ENCODE results near the gene DSP.

DSP gene

DNA sequence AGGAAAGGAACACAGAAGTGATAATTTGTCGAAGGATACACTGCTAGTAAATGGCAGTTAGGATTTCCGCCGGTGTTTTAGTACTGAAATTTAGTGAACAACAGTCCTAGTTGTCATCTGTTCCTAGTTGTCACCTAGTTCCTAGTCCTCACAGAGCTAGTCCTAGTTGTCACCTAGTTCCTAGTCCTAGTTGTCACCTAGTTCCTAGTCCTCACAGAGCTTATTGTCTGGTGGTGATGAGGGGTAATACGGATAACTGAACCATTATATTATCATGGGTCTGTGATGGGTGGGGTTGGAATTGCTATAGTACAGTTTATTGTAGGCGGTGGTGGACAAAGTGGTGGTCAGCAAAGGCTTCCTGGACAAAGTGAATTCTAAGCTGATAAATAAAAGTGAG is 50.3 kb downstream of the DSP start:
- Histone ChIP-seq H3K27me3 (no peaks in the 10 kb centered on the region), H3K4me3 (peak overlapping the region; percentile 89 to 99 (median 96); a peak in 12 of 20 replicates), H3K4me2 (peak overlapping the region; percentile 80 to 95 (median 91)), H3K36me3 (peaks cover 36 to 46% (median 40%) of the 10 kb centered on the region in 11 experiments), H3K4me1 (peaks cover 21 to 42% (median 26%) of the 10 kb centered on the region in 10 experiments), H3K27ac (no peak overlapping the region), H3K9me3 (replicated peaks in 1 of 11) (no peaks in the 10 kb centered on the region), H3K9ac (0 out of 22 replicates have a peak overlapping the region, but pooled peaks of 2 of the 11 experiments have one; percentile 87 to 90), H4K20me1 (peaks cover 12 to 39% (median 34%) of the 10 kb centered on the region in 11 experiments; a peak in 19 of 22 replicates)
- no peak for TF ChIP-seq Cebpa-rat (IDR thresholded peaks at IDR 0.05)

DNA sequence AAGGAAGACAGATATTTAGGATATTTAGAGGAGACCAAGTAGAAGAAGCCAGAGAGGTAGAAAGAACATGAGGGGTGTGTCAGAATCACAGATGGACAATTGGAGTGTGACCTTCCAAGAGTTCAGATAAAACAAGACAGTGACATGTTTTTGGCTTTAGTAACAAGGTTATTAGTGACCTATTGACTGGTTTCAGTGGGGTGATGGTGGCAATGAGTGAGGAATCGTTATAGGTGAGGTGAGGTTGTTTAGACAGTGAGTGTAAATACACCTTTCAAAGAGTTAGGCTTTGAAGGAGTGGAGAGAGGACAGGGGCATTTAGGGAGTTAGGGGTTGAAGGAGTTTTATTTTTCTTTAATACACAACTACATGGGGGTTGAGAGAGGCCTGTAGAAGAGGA is 51.8 kb downstream of the DSP start:
- H3K9ac ChIP-seq, result no peak overlapping the region
- TF ChIP-seq Cebpa-rat (IDR thresholded peaks at IDR 0.05), result no peak
- no peak overlapping the region for H3K27ac ChIP-seq
- H4K20me1 ChIP-seq, result peaks cover 12 to 39% (median 34%) of the 10 kb centered on the region in 11 experiments; a peak in 19 of 22 replicates
- H3K27me3 ChIP-seq, result no peaks in the 10 kb centered on the region
- H3K36me3 ChIP-seq, result peaks cover 48 to 61% (median 54%) of the 10 kb centered on the region in 11 experiments
- H3K4me1 ChIP-seq, result peaks cover 21 to 40% (median 26%) of the 10 kb centered on the region in 10 experiments
- no peak overlapping the region for H3K4me2 ChIP-seq
- H3K9me3 ChIP-seq (replicated peaks in 1 of 11), result no peaks in the 10 kb centered on the region
- no peak overlapping the region for H3K4me3 ChIP-seq

DNA sequence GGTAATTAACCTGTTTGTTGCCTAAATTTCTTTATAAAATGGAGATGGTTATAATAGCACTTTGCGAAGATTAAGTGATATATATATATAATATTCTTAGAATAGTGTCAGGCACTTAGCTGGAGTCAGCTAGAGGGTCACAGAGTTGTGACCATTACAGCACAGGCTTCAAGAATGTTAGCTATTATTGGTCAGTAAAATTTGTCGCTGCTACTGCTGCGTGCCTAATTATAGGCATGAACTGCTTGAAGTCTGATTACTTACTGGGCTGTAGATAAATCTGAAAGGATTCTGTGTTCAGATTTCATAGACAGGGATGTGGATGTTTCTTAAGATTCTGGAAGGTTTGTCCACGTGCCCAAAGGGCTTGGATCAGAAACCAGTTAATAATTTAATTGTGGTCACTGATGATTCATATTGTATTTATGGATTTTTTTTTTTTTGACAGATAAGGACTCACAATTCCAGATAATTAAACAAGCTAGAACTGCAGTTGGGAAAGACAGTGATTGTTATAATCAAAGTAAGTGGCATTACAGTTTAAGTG is 53.2 kb downstream of the DSP start:
- no peaks in the 10 kb centered on the region for H3K9me3 ChIP-seq (replicated peaks in 1 of 11)
- H3K27me3 ChIP-seq, result no peaks in the 10 kb centered on the region
- no peak overlapping the region for H3K4me3 ChIP-seq
- no peak overlapping the region for H3K27ac ChIP-seq
- H3K36me3 ChIP-seq, result peaks cover 53 to 75% (median 68%) of the 10 kb centered on the region in 11 experiments
- H3K9ac ChIP-seq, result no peak overlapping the region
- TF ChIP-seq Cebpa-rat (IDR thresholded peaks at IDR 0.05), result no peak
- no peak overlapping the region for H3K4me2 ChIP-seq
- peaks cover 16 to 25% (median 20%) of the 10 kb centered on the region in 10 experiments for H3K4me1 ChIP-seq
- peaks cover 12 to 39% (median 34%) of the 10 kb centered on the region in 11 experiments; a peak in 19 of 22 replicates for H4K20me1 ChIP-seq

DNA sequence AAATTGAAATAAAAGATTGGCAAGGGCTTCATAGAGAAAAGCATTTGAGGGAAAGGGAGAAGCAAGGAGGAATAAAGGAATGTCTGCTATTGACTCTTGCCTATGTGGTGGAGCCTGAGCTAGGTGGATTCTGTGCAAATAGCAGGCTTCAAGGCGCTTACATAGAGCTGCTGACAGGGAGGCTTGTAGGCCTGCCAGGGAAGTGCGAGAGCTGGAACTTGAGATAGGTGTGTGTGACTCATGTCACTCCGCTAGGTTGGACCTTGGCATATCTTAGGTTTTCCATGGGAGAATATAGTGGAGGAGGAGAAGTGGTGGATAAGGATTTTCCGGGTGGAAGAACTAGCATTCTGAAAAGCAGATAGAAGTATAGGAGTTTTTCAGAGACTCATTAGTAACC is 62.5 kb downstream of the DSP start:
- no peaks in the 10 kb centered on the region for H3K4me1 ChIP-seq
- TF ChIP-seq Cebpa-rat (IDR thresholded peaks at IDR 0.05), result no peak
- no peak overlapping the region for H3K9ac ChIP-seq

DNA sequence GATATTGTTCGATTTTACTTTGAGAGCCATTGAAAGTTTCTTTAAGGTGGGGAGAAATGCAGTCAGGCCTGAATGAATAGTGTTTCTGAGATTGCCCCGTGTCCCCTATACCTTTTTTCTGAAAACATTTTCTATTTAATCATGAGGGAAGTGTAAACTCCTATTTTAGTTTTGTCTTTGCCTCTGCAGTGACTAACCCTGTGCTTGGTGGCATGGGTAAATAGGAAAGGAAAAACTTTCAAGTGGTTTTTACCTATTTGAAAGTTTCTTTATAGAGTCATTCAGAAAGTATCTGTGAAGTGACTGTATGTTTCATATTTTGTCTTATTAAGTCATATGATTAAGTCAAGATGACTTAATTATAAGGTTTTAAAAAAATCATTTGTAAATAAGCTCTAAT is 63.0 kb downstream of the DSP start:
- Histone ChIP-seq H3K9me3 (replicated peaks in 1 of 11) (no peaks in the 10 kb centered on the region), H3K27me3 (no peaks in the 10 kb centered on the region), H3K4me1 (no peaks in the 10 kb centered on the region), H3K4me3 (no peak overlapping the region), H3K36me3 (peaks cover 81 to 100% (median 96%) of the 10 kb centered on the region in 11 experiments), H3K9ac (no peak overlapping the region), H4K20me1 (peaks cover 0 to 24% (median 9%) of the 10 kb centered on the region in 11 experiments; a peak in 9 of 22 replicates), H3K4me2 (no peak overlapping the region), H3K27ac (no peak overlapping the region)
- TF ChIP-seq Cebpa-rat (IDR thresholded peaks at IDR 0.05), result no peak

More for the DNA sequence above, 62.5 kb downstream of the DSP start:
- peaks cover 0 to 24% (median 9%) of the 10 kb centered on the region in 11 experiments; a peak in 9 of 22 replicates for H4K20me1 ChIP-seq
- H3K4me2 ChIP-seq, result no peak overlapping the region
- no peak overlapping the region for H3K4me3 ChIP-seq
- peaks cover 85 to 100% (median 95%) of the 10 kb centered on the region in 11 experiments for H3K36me3 ChIP-seq
- no peaks in the 10 kb centered on the region for H3K9me3 ChIP-seq (replicated peaks in 1 of 11)
- no peak overlapping the region for H3K27ac ChIP-seq
- no peaks in the 10 kb centered on the region for H3K27me3 ChIP-seq

DNA sequence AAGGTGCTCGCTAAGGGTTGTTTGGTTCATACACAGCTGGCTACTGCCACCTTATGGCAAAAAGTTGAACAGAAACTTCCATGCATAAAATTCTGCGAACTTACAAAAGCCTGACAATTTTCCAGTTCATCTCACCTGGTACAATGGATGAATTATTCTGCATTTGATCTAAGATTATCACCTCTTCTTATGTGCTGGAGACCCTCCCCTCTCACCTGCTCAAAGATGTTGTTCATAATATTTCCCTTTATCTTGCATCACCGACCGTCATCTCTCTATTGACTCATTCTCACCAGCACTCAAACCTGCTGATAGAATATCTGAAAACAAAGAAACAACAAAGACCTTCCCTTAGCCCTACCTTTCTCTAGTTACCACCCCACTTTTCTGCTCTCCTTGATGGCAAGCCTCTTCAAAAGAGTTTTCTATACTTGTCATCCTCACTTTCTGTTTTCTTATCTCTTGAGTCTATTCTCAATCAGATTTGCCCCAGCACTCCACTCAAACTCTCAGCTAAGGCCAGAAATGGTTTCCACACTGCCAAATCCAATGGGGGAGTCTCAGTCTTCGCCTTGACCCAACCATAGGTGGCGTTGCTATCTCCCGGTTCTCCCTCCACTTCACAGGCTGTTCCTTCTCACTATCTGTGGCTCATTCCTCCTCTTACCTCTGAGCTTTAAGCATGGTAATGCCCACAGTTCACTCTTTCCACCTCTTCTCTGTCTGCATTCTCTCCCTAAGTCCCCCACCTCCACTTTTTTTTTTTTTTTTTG is 74.3 kb downstream of the DSP start:
- Histone ChIP-seq H3K4me2 (peak overlapping the region in 2 of 11 experiments; percentile 96 to 98; a peak in 4 of 22 replicates), H3K4me1 (peaks cover 21 to 44% (median 27%) of the 10 kb centered on the region in 10 experiments), H3K36me3 (peaks cover 24 to 35% (median 33%) of the 10 kb centered on the region in 11 experiments), H4K20me1 (peaks cover 0 to 12% (median 0%) of the 10 kb centered on the region in 11 experiments; a peak in 1 of 22 replicates), H3K27me3 (no peaks in the 10 kb centered on the region), H3K4me3 (no peak overlapping the region), H3K9me3 (replicated peaks in 1 of 11) (no peaks in the 10 kb centered on the region), H3K9ac (no peak overlapping the region), H3K27ac (no peak overlapping the region)
- TF ChIP-seq Cebpa-rat (IDR thresholded peaks at IDR 0.05), result no peak

DNA sequence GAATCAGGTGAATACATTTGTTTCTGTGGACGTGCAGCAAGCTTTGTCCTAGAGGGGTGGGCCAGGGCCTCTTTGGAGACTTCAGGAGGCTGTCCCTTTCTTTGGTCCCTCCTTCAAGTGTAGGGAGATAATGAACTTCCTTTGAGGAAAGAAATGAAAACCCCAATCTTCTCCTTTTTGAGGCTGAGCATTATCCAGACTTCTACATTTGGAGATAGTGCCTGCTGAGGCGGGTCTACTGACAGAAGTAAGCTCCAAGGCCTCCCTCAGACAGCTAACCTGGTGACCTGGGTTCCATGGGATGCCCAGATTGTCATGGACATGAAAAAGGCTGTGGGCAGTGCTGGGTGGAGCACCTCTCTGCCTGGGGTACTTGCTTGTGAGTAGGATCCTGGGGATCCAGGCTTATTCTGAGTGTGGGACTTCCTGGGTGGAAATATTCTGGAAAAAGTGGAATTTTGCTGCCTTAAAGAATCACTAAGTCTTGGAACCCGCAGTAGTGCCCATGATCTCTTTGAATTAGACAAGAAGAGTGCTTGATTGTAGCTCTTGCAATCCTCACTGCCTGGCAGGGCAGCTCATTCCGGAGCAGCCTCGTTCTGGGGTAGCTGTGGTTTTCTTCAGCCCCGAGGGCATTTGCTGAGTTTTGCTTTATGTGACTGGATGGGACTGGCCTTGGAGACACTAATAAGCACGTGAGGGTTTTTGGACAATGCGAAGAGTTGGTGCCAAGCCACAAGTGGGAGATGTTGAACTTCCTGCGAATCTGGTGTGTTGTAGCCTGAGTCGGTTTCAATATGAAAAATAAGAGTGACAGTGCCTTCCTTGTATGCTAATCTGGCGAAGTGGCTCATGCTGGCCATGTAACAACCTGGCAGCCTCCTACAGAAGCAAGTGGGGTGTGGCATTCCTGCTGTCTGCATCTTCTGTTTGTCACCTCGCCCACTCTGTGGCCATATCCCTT is 76.6 kb downstream of the DSP start:
- peaks cover 21 to 44% (median 27%) of the 10 kb centered on the region in 10 experiments for H3K4me1 ChIP-seq
- peak overlapping the region; percentile 80 to 98 (median 86) for H3K4me2 ChIP-seq
- H4K20me1 ChIP-seq, result peaks cover 0 to 6% (median 0%) of the 10 kb centered on the region in 11 experiments; a peak in 1 of 22 replicates
- peak overlapping the region; percentile 73 to 96 (median 86) for H3K27ac ChIP-seq
- peaks cover 1 to 12% (median 11%) of the 10 kb centered on the region in 11 experiments for H3K36me3 ChIP-seq
- TF ChIP-seq Cebpa-rat (IDR thresholded peaks at IDR 0.05), result 0 out of 22 replicates have a peak, but pooled peaks of 2 of the 11 experiments have one; percentile 22
- peak overlapping the region; percentile 55 to 84 (median 74) for H3K9ac ChIP-seq
- H3K9me3 ChIP-seq (replicated peaks in 1 of 11), result no peaks in the 10 kb centered on the region
- no peaks in the 10 kb centered on the region for H3K27me3 ChIP-seq
- peak overlapping the region in 7 of 10 experiments; percentile 5 to 52 (median 35); a peak in 11 of 20 replicates for H3K4me3 ChIP-seq

DNA sequence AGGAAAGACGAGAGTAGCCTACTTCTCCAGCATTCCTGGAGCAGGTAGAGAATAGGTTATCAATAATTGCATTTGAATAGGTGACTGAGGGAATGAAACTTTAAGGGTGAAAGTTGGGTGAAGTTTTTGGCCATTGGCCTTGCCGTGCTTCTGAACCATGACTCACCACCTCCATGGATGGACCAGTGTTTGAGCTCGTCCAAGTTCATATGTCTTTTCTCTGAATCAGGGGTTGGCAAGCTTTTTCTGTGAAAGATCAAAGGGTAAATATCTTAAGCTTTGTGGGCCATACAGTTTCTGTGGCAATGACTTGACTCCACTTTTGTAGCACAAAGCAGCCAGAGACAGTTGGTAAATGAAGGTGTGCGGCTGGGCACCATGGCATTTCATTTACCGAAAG is 80.3 kb downstream of the DSP start:
- Histone ChIP-seq H3K9me3 (replicated peaks in 1 of 11) (no peaks in the 10 kb centered on the region), H3K36me3 (no peaks in the 10 kb centered on the region), H3K9ac (no peak overlapping the region), H3K4me1 (peaks cover 21 to 46% (median 35%) of the 10 kb centered on the region in 10 experiments), H3K4me2 (no peak overlapping the region), H3K27me3 (no peaks in the 10 kb centered on the region), H4K20me1 (no peaks in the 10 kb centered on the region), H3K27ac (no peak overlapping the region), H3K4me3 (no peak overlapping the region)
- TF ChIP-seq Cebpa-rat (IDR thresholded peaks at IDR 0.05), result no peak
